Kidney (tissue), 14 donors: ENCODE data around the gene CCDC157. TPM values are rescaled to one million over a fixed set of nuclear protein-coding genes. Genes with fewer than 3 reads are reported as not detected.

Experiments used
- DNase-seq, 5 donors: peaks; one replicate each; pipeline ENCODE4 v3.0.0-alpha.2; 2013 to 2020
- FAIRE-seq: peaks from 2 replicates; lab custom pipeline; 2012; peaks lifted over from hg19 to GRCh38; lab: Jason Lieb, UNC
- H3K27ac ChIP-seq, 2 donors: one replicate each; pipeline ENCODE4 v1.7.0; 2013; ENCODE audit warnings: low read depth in 2 of 2, low read length in 2 of 2, inconsistent platforms in 1 of 2
- H3K27me3 ChIP-seq: one replicate; pipeline ENCODE4 v1.7.1; 2013; ENCODE audit warnings: low read length, inconsistent platforms; ENCODE audit not compliant: control insufficient read depth, insufficient read depth
- H3K36me3 ChIP-seq, 3 donors: one replicate each; pipeline versions ENCODE4 v1.7.0 to v1.7.1; 2013; ENCODE audit warnings: low read length in 3 of 3, control low read depth in 1 of 3, inconsistent platforms in 1 of 3; ENCODE audit not compliant: insufficient read depth in 3 of 3, control insufficient read depth in 2 of 3
- H3K4me1 ChIP-seq, 3 donors: one replicate each; pipeline versions ENCODE4 v1.7.0 to v1.7.1; 2013; ENCODE audit warnings: low read length in 3 of 3, inconsistent platforms in 1 of 3, low read depth in 1 of 3; ENCODE audit not compliant: control insufficient read depth in 2 of 3, insufficient read depth in 2 of 3
- H3K4me3 ChIP-seq, 3 donors: one replicate each; pipeline versions ENCODE4 v1.7.0 to v1.8.1; 2013; ENCODE audit warnings: low read length in 3 of 3, control low read depth in 1 of 3, inconsistent platforms in 1 of 3
- H3K9ac ChIP-seq, 3 donors: one replicate each; pipeline versions ENCODE4 v1.7.0 to v1.7.1; 2013; ENCODE audit warnings: low read length in 3 of 3, control low read depth in 1 of 3, inconsistent platforms in 1 of 3
- H3K9me3 ChIP-seq, 3 donors: one replicate each; pipeline versions ENCODE4 v1.7.0 to v1.7.1; 2013; ENCODE audit warnings: low read length in 3 of 3, control low read depth in 1 of 3, inconsistent platforms in 1 of 3; ENCODE audit not compliant: control insufficient read depth in 2 of 3, insufficient read depth in 1 of 3
- CTCF ChIP-seq: IDR thresholded peaks from 3 replicates; pipeline ENCODE4 v1.5.1; 2012; ENCODE audit warnings: mild to moderate bottlenecking, moderate library complexity, borderline replicate concordance; ENCODE audit not compliant: insufficient read depth; ENCODE audit errors: extremely low read depth
- intact Hi-C: fragments of 100-400 bp; cut with DNase I; formaldehyde crosslinking; loops from one replicate; pipeline ENCODE4 v1.11.1; 2022
- polyA plus RNA-seq: library from polyadenylated mRNA; stranded (reverse); fragments of 350-450 nt; fragmentation: Illumina TruSeq; extraction: RNeasy Lipid Tissue Mini Kit (QIAGEN cat#74804); gene quantifications from one replicate; pipeline ENCODE4 v1.2.3, GENCODE V29; 2014; ENCODE audit warnings: low read depth, low replicate concordance; ENCODE audit not compliant: insufficient read depth
- total RNA-seq: library from RNA; stranded (reverse); fragmentation: NEBNext Ultra II Directional; extraction: Animal tissue kit (Norgen Biotek cat#: 25700); gene quantifications from one replicate; pipeline ENCODE4 v1.2.1, GENCODE V29; 2021
- donor health status: control.
- donor health status: control.
- donor health status: control.
- donor health status: control.
- donor health status: control.
- donor health status: DM: yes; HTN: yes; CAD: no.
- donor health status: Normal renal cell carcinoma (clear cell type).

Gene CCDC157
- total and polyA plus RNA-seq, 2 donors from 2014 or later = 5.1 to 6.0 TPM

- no peak overlapping the region for H3K4me3 ChIP-seq
- intact Hi-C loops = no loop called here
- TF ChIP-seq CTCF = peak; percentile 93
- H3K4me1 ChIP-seq = peaks cover 0 to 15% (median 7%) of the 10 kb centered on the region in 3 donors
- no peak overlapping the region for H3K9ac ChIP-seq
- DNase-seq (peak; percentile 66 to 84 (median 78)), FAIRE-seq (no peak)
- H3K36me3 ChIP-seq = no peaks in the 10 kb centered on the region
- no peaks in the 10 kb centered on the region for H3K9me3 ChIP-seq
- H3K27me3 ChIP-seq = no peaks in the 10 kb centered on the region
- H3K27ac ChIP-seq = no peak overlapping the region
Observed at GRCh38 chr22:30390974-30391691, 34.3 kb downstream of the CCDC157 start.

GRCh38 chr22:30392661-30393321 lies 36.0 kb downstream of the CCDC157 start:
- FAIRE-seq (no peak), DNase-seq (peak; percentile 56 to 82 (median 70))
- no peaks in the 10 kb centered on the region for H3K36me3 ChIP-seq
- no peaks in the 10 kb centered on the region for H3K9me3 ChIP-seq
- H3K4me1 ChIP-seq = peaks cover 0 to 12% (median 11%) of the 10 kb centered on the region in 3 donors
- peak overlapping the region in 1 of 3 donors; percentile 23 for H3K9ac ChIP-seq
- TF ChIP-seq CTCF = no peak
- no peaks in the 10 kb centered on the region for H3K27me3 ChIP-seq
- intact Hi-C loops = no loop called here
- H3K27ac ChIP-seq = peak overlapping the region; percentile 56 to 78
- H3K4me3 ChIP-seq = no peak overlapping the region

- Histone ChIP-seq H3K9ac (peak overlapping the region in 1 of 3 donors; percentile 23), H3K27me3 (no peaks in the 10 kb centered on the region), H3K9me3 (no peaks in the 10 kb centered on the region), H3K4me1 (peaks cover 0 to 16% (median 11%) of the 10 kb centered on the region in 3 donors), H3K36me3 (no peaks in the 10 kb centered on the region), H3K4me3 (no peak overlapping the region), H3K27ac (peak overlapping the region; percentile 56 to 78)
- FAIRE-seq (no peak), DNase-seq (no peak)
- intact Hi-C loops = no loop called here
- TF ChIP-seq CTCF = no peak
Observed at GRCh38 chr22:30393322-30393680, 36.5 kb downstream of the CCDC157 start.
